H1 (cell line): Measurements from ENCODE around the gene UBASH3A. TPM values are rescaled to one million over a fixed set of nuclear protein-coding genes. Genes with fewer than 3 reads are reported as not detected.

ENCODE experiments used
- CTCF ChIA-PET: fragments of 300-600 bp; sonication (Branson Sonifier 250); formaldehyde crosslinking; loops from one replicate; lab custom pipeline; 2021; ENCODE audit not compliant: partially characterized antibody; lab: Charles Lee
- POLR2A ChIA-PET: fragments of 300-600 bp; sonication (Branson Sonifier 250); formaldehyde crosslinking; loops from one replicate; lab custom pipeline; 2021; ENCODE audit warnings: inconsistent platforms; ENCODE audit not compliant: partially characterized antibody; lab: Charles Lee
- DNase-seq, 2 experiments: peaks; one replicate each; pipeline versions ENCODE4 v3.0.0 to v3.0.0-alpha.2; 2010 to 2022; ENCODE audit warnings: low spot score in 2 of 2, low read depth in 1 of 2, mixed read lengths in 1 of 2
- FAIRE-seq: peaks from 2 replicates; lab custom pipeline; 2011; peaks lifted over from hg19 to GRCh38; lab: Jason Lieb, UNC
- H2AFZ ChIP-seq: 2 replicates; pipeline ENCODE4 v1.8.1; 2012; ENCODE audit warnings: low read length, inconsistent platforms
- H2AK5ac ChIP-seq: 2 replicates; pipeline ENCODE4 v1.6.1; 2013; ENCODE audit warnings: low read depth, low read length
- H2BK120ac ChIP-seq: replicated peaks from 2 replicates; pipeline ENCODE3; 2013; ENCODE audit warnings: low read depth, low read length, inconsistent platforms
- H2BK12ac ChIP-seq: 2 replicates; pipeline ENCODE4 v1.6.1; 2013; ENCODE audit warnings: low read depth, low read length
- H2BK15ac ChIP-seq: 2 replicates; pipeline ENCODE4 v1.6.1; 2013; ENCODE audit warnings: low read length
- H2BK20ac ChIP-seq: 2 replicates; pipeline ENCODE4 v1.6.1; 2013; ENCODE audit warnings: low read length
- H2BK5ac ChIP-seq: 2 replicates; pipeline ENCODE4 v1.6.1; 2013; ENCODE audit warnings: low read depth, low read length
- H3K14ac ChIP-seq: 2 replicates; pipeline ENCODE4 v1.6.1; 2013; ENCODE audit warnings: inconsistent platforms; ENCODE audit not compliant: insufficient read length
- H3K18ac ChIP-seq: 2 replicates; pipeline ENCODE4 v1.6.1; 2013; ENCODE audit warnings: low read length; ENCODE audit errors: extremely low read depth
- H3K23ac ChIP-seq: 2 replicates; pipeline ENCODE4 v1.6.1; 2013; ENCODE audit warnings: inconsistent platforms; ENCODE audit not compliant: insufficient read length
- H3K23me2 ChIP-seq: 2 replicates; pipeline ENCODE4 v1.6.1; 2013; ENCODE audit warnings: low read depth, low read length
- H3K27ac ChIP-seq: 2 replicates; pipeline ENCODE4 v1.6.1; 2011; ENCODE audit warnings: low read depth, low read length, inconsistent platforms
- H3K27me3 ChIP-seq, 4 experiments: replicated peaks in 1 of 4; 1 replicate in 1 of 4; 2 replicates in 3 of 4; pipeline versions ENCODE4 v1.6.1 to v1.8.1; 2011 to 2013; ENCODE audit warnings: low read length in 3 of 4, mild to moderate bottlenecking in 3 of 4, inconsistent platforms in 2 of 4, mixed read lengths in 2 of 4, moderate library complexity in 1 of 4; ENCODE audit not compliant: control insufficient read depth in 3 of 4, insufficient read depth in 3 of 4; ENCODE audit errors: extremely low read depth in 1 of 4
- H3K36me3 ChIP-seq, 4 experiments: 2 replicates each; pipeline versions ENCODE4 v1.6.1 to v1.8.1; 2011 to 2013; ENCODE audit warnings: mild to moderate bottlenecking in 4 of 4, low read length in 3 of 4, moderate library complexity in 2 of 4, control low read depth in 1 of 4, inconsistent platforms in 1 of 4; ENCODE audit not compliant: insufficient read depth in 4 of 4, control insufficient read depth in 2 of 4
- H3K4ac ChIP-seq: replicated peaks from 2 replicates; pipeline ENCODE3; 2013; ENCODE audit warnings: low read length, low read depth, mixed read lengths, inconsistent platforms; ENCODE audit not compliant: insufficient read length
- H3K4me1 ChIP-seq, 4 experiments: replicated peaks in 1 of 4; 1 replicate in 1 of 4; 2 replicates in 3 of 4; pipeline versions ENCODE4 v1.6.1 to v1.8.1; 2011 to 2013; ENCODE audit warnings: low read length in 3 of 4, inconsistent platforms in 2 of 4, mixed read lengths in 1 of 4; ENCODE audit not compliant: insufficient read depth in 4 of 4, control insufficient read depth in 3 of 4
- H3K4me2 ChIP-seq, 2 experiments: 2 replicates each; pipeline versions ENCODE4 v1.6.1 to v1.8.1; 2011 to 2013; ENCODE audit warnings: low read depth in 2 of 2, low read length in 2 of 2, control low read depth in 1 of 2, inconsistent platforms in 1 of 2, mild to moderate bottlenecking in 1 of 2; ENCODE audit not compliant: insufficient read depth in 1 of 2
- H3K4me3 ChIP-seq, 4 experiments: fragments of 200-600, 300-600 bp in 1 of 4; sonication (generic), shearing (Covaris generic), sonication (Bioruptor Twin) in 1 of 4; 2 replicates each; pipeline versions ENCODE4 v1.5.1 to v1.8.1; 2011 to 2016; ENCODE audit warnings: low read length in 4 of 4, low read depth in 3 of 4, control low read depth in 2 of 4, inconsistent platforms in 2 of 4, mild to moderate bottlenecking in 2 of 4, mixed read lengths in 1 of 4, moderate library complexity in 1 of 4; ENCODE audit not compliant: insufficient read depth in 2 of 4; ENCODE audit errors: extremely low read depth in 1 of 4
- H3K56ac ChIP-seq: replicated peaks from 2 replicates; pipeline ENCODE3; 2013; ENCODE audit warnings: low read depth, mild to moderate bottlenecking, mixed read lengths, low read length, inconsistent platforms; ENCODE audit not compliant: insufficient read length
- H3K79me1 ChIP-seq: 2 replicates; pipeline ENCODE4 v1.6.1; 2013; ENCODE audit warnings: low read depth, low read length, control low read depth
- H3K79me2 ChIP-seq, 2 experiments: 2 replicates each; pipeline versions ENCODE4 v1.6.1 to v1.8.1; 2012 to 2013; ENCODE audit warnings: low read length in 2 of 2, mild to moderate bottlenecking in 2 of 2, inconsistent platforms in 1 of 2; ENCODE audit not compliant: insufficient read depth in 2 of 2, control insufficient read depth in 1 of 2
- H3K9ac ChIP-seq, 4 experiments: replicated peaks in 1 of 4; 1 replicate in 1 of 4; 2 replicates in 3 of 4; pipeline versions ENCODE4 v1.6.1 to v1.8.1; 2011 to 2013; ENCODE audit warnings: low read depth in 3 of 4, low read length in 3 of 4, control low read depth in 2 of 4, mild to moderate bottlenecking in 2 of 4, moderate library complexity in 2 of 4, inconsistent platforms in 1 of 4; ENCODE audit errors: extremely low read depth in 1 of 4
- H3K9me3 ChIP-seq, 2 experiments: 2 replicates each; pipeline versions ENCODE4 v1.6.1 to v1.8.1; 2012 to 2013; ENCODE audit warnings: mild to moderate bottlenecking in 2 of 2, moderate library complexity in 2 of 2, control low read depth in 1 of 2, inconsistent platforms in 1 of 2, low read depth in 1 of 2, low read length in 1 of 2, mixed read lengths in 1 of 2; ENCODE audit not compliant: insufficient read depth in 2 of 2
- H4K20me1 ChIP-seq, 2 experiments: replicated peaks in 1 of 2; 2 replicates each; pipeline versions ENCODE3 to v1.8.1; 2011 to 2013; ENCODE audit warnings: inconsistent platforms in 2 of 2, low read length in 2 of 2, mild to moderate bottlenecking in 1 of 2; ENCODE audit not compliant: insufficient read depth in 2 of 2, control insufficient read depth in 1 of 2
- H4K5ac ChIP-seq: 2 replicates; pipeline ENCODE4 v1.6.1; 2013; ENCODE audit warnings: low read length, low read depth, mixed read lengths, inconsistent platforms; ENCODE audit not compliant: insufficient read length
- H4K8ac ChIP-seq: 2 replicates; pipeline ENCODE4 v1.8.0; 2013; ENCODE audit warnings: mild to moderate bottlenecking, moderate library complexity, low read length, inconsistent platforms; ENCODE audit not compliant: insufficient read depth; ENCODE audit errors: extremely low read depth
- H4K91ac ChIP-seq: replicated peaks from 2 replicates; pipeline ENCODE3; 2013; ENCODE audit warnings: low read length, mixed read lengths, inconsistent platforms; ENCODE audit not compliant: insufficient read length
- CBX5 ChIP-seq: fragments of 300-800, 300-1000 bp; sonication (generic); IDR thresholded peaks from 2 replicates; pipeline ENCODE4 v1.7.1; 2016; ENCODE audit warnings: antibody characterized with exemption, low read length, low read depth
- CTBP2 ChIP-seq: IDR thresholded peaks from 2 replicates; pipeline ENCODE4 v1.7.0; 2011; ENCODE audit warnings: borderline replicate concordance, mild to moderate bottlenecking, moderate library complexity, mixed read lengths, low read length; ENCODE audit not compliant: insufficient read depth, insufficient read length
- HDAC6 ChIP-seq: IDR thresholded peaks from one replicate; pipeline ENCODE4 v1.7.1; 2012; ENCODE audit warnings: low read depth, mild to moderate bottlenecking, inconsistent platforms, low read length, moderate library complexity
- JUN ChIP-seq: IDR thresholded peaks from 2 replicates; pipeline ENCODE4 v1.6.1; 2011; ENCODE audit warnings: low read depth, mild to moderate bottlenecking, improper control_type of control experiment, low read length
- MAX ChIP-seq: IDR thresholded peaks from 2 replicates; pipeline ENCODE4 v1.6.1; 2012; ENCODE audit warnings: inconsistent platforms
- SIN3A ChIP-seq, 2 experiments: IDR thresholded peaks in 1 of 2; conservative IDR thresholded peaks in 1 of 2; 2 replicates each; pipeline ENCODE4 v1.6.1; 2011 to 2012; ENCODE audit warnings: low read length in 2 of 2, improper control_type of control experiment in 1 of 2, low read depth in 1 of 2, mild to moderate bottlenecking in 1 of 2
- SP1 ChIP-seq: IDR thresholded peaks from 2 replicates; pipeline ENCODE4 v1.6.1; 2011; ENCODE audit warnings: low read depth, low read length
- SRF ChIP-seq: IDR thresholded peaks from 2 replicates; pipeline ENCODE4 v1.6.1; 2011; ENCODE audit warnings: mild to moderate bottlenecking, low read depth, low read length, moderate library complexity
- TEAD4 ChIP-seq: IDR thresholded peaks from 2 replicates; pipeline ENCODE4 v1.6.1; 2012; ENCODE audit warnings: low read depth, low read length, inconsistent platforms, mixed read lengths
- WGBS, 2 experiments: shearing (Covaris generic) in 1 of 2; methylation state at CpG; one replicate each; pipeline versions ENCODE4 v1.1.6 to v1.1.7; 2013 to 2015; ENCODE audit warnings: low lambda C conversion rate in 2 of 2, mixed read lengths in 2 of 2, inconsistent platforms in 1 of 2, low coverage in 1 of 2, missing lambda C conversion rate in 1 of 2; ENCODE audit not compliant: insufficient replicate concordance in 2 of 2, insufficient coverage in 1 of 2, insufficient read length in 1 of 2; ENCODE audit errors: extremely low coverage in 1 of 2, missing lambda C conversion rate in 1 of 2; 5-methylcytosine and 5-hydroxymethylcytosine counted together
- polyA plus RNA-seq, 7 experiments: library from polyadenylated mRNA; depleted of rRNA in 3 of 7; stranded (reverse) in 5 of 7; unstranded in 2 of 7; fragments of >200 nt in 5 of 7; fragments of 200-250 nt in 2 of 7; gene quantifications; 1 replicate in 5 of 7; 2 replicates in 1 of 7; 4 replicates in 1 of 7; pipeline versions ENCODE4 v1.2.1 to v1.2.3, GENCODE V29; 2011 to 2013; ENCODE audit warnings: missing spikeins in 2 of 7, mixed read lengths in 2 of 7
- total RNA-seq: library from RNA; stranded (reverse); fragmentation: NEBNext Ultra II Directional; extraction: Animal tissue kit (Norgen Biotek cat#: 25700); gene quantifications from 2 replicates; pipeline ENCODE4 v1.2.1, GENCODE V29; 2021
- TF ChIP-seq, protein P1 (sequence below), 3 experiments: IDR thresholded peaks; 1 replicate in 2 of 3; 2 replicates in 1 of 3; pipeline versions ENCODE4 v1.5.1 to v1.6.1; 2011; ENCODE audit warnings: low read length in 3 of 3, mild to moderate bottlenecking in 3 of 3, inconsistent platforms in 2 of 3, low read depth in 1 of 3, moderate library complexity in 1 of 3; ENCODE audit not compliant: insufficient read depth in 1 of 3; ENCODE audit errors: control extremely low read depth in 1 of 3

UBASH3A gene
- total and polyA plus RNA-seq, 2 of the 8 experiments (the other 6 are each of a cell fraction or from before 2014, with no cell fraction given) = not detected

DNA sequence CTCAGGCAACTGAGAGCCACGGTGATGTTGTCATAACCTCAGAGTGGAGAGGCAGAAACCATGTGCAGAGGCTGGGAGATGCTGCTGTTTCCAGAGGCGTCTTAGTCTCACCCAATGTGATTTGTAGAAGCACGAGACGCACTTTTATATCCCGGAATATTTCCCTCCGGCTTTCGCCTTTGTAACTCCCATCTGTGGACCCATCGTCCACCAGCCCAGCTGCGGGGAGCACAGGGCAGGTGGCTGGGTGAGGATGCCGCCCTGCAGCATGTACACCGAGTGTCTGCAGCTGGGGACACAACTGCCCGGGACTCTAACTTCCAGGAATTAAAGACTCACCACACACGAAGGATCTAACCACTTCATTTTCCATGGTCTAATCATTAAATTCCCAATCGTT, 43.5 kb downstream of the UBASH3A start:
- Histone ChIP-seq H3K4me1 (peaks cover 0 to 2% (median 0%) of the 10 kb centered on the region in 4 experiments; a peak in 2 of 7 replicates), H3K23me2 (no peaks in the 10 kb centered on the region), H4K91ac (no peak overlapping the region), H3K14ac (no peak overlapping the region), H4K8ac (no peak overlapping the region), H3K9me3 (no peaks in the 10 kb centered on the region), H3K4me3 (no peak overlapping the region), H3K9ac (no peak overlapping the region), H2BK15ac (no peak overlapping the region), H3K79me1 (no peaks in the 10 kb centered on the region), H4K20me1 (peaks cover 0 to 4% of the 10 kb centered on the region in 2 experiments), H2BK120ac (no peak overlapping the region), H3K27me3 (no peaks in the 10 kb centered on the region), H3K36me3 (no peaks in the 10 kb centered on the region), H3K4ac (no peak overlapping the region), H2BK12ac (no peak overlapping the region), H2AFZ (no peak overlapping the region), H2BK20ac (0 out of 2 replicates have a peak overlapping the region, but pooled peaks have one; percentile 37), H3K23ac (no peak overlapping the region), H2BK5ac (no peak overlapping the region), H3K27ac (no peak overlapping the region), H3K56ac (no peak overlapping the region), H3K4me2 (no peak overlapping the region), H4K5ac (no peak overlapping the region), H3K18ac (no peak overlapping the region), H2AK5ac (no peak overlapping the region), H3K79me2 (no peaks in the 10 kb centered on the region)
- no peak for DNase-seq
- ChIA-PET CTCF (interaction anchor here (2.4 kb wide), 1 partner anchor 283 kb away, joined by 6 read pairs; no protein-coding TSS in a partner anchor), POLR2A (no interaction called here)
- 92% methylated on average over 14 of the region's 14 CpGs; no CpG with 5 or more reads in 1 of the 2 experiments for WGBS, 2 experiments
- FAIRE-seq = no peak
- TF ChIP-seq, protein P1, sequence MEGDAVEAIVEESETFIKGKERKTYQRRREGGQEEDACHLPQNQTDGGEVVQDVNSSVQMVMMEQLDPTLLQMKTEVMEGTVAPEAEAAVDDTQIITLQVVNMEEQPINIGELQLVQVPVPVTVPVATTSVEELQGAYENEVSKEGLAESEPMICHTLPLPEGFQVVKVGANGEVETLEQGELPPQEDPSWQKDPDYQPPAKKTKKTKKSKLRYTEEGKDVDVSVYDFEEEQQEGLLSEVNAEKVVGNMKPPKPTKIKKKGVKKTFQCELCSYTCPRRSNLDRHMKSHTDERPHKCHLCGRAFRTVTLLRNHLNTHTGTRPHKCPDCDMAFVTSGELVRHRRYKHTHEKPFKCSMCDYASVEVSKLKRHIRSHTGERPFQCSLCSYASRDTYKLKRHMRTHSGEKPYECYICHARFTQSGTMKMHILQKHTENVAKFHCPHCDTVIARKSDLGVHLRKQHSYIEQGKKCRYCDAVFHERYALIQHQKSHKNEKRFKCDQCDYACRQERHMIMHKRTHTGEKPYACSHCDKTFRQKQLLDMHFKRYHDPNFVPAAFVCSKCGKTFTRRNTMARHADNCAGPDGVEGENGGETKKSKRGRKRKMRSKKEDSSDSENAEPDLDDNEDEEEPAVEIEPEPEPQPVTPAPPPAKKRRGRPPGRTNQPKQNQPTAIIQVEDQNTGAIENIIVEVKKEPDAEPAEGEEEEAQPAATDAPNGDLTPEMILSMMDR (IDR thresholded peaks at IDR 0.05; ENCODE audit: control extremely low read depth in 1 of 3, insufficient read depth in 1 of 3, low read depth in 1 of 3, low read length in 3 of 3) = no peak
- TF ChIP-seq CTBP2 (no peak), CBX5 (no peak), MAX (no peak), JUN (no peak), SIN3A (conservative IDR thresholded peaks at IDR 0.05 in 1 of 2, IDR thresholded peaks at IDR 0.05 in 1 of 2; ENCODE audit: low read depth in 1 of 2, low read length in 2 of 2) (no peak), SP1 (no peak), TEAD4 (no peak), SRF (no peak), HDAC6 (no peak)
